ENCODE results near the gene PRKCB.

DNA sequence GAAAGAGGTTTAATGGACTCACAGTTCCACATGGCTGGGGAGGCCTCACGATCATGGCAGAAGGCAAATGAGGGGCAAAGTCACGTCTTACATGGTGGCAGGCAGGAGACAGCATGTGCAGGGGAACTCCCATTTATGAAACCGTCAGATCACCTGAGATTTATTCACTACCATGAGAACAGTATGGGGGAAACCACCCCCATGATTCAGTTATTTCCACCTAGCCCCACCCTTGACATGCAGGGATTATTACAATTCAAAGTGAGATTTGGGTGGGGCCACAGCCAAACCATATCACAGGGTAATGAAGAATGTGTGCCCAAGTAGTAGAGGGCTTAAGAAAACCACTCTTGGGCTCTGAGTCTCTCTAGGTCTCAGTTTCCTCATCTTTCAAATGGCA, 85.1 kb downstream of the PRKCB start:
- TF ChIP-seq, protein P1, sequence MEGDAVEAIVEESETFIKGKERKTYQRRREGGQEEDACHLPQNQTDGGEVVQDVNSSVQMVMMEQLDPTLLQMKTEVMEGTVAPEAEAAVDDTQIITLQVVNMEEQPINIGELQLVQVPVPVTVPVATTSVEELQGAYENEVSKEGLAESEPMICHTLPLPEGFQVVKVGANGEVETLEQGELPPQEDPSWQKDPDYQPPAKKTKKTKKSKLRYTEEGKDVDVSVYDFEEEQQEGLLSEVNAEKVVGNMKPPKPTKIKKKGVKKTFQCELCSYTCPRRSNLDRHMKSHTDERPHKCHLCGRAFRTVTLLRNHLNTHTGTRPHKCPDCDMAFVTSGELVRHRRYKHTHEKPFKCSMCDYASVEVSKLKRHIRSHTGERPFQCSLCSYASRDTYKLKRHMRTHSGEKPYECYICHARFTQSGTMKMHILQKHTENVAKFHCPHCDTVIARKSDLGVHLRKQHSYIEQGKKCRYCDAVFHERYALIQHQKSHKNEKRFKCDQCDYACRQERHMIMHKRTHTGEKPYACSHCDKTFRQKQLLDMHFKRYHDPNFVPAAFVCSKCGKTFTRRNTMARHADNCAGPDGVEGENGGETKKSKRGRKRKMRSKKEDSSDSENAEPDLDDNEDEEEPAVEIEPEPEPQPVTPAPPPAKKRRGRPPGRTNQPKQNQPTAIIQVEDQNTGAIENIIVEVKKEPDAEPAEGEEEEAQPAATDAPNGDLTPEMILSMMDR (optimal IDR thresholded peaks at IDR 0.05 in 1 of 3, IDR thresholded peaks at IDR 0.05 in 1 of 3, conservative IDR thresholded peaks at IDR 0.05 in 1 of 3; ENCODE audit: extremely low read depth in 1 of 3, insufficient read depth in 2 of 3, low read length in 3 of 3) = no peak
- no peak for TF ChIP-seq EZH2 (IDR thresholded peaks at IDR 0.05; ENCODE audit: low read length)

Measured in keratinocyte (primary cell).